HG02623 (cell line): ENCODE measurements around the gene GADL1.

Experiments used
- ATAC-seq: cut with Tn5 transposase; IDR thresholded peaks from one replicate; pipeline ENCODE4 v1.9.1; 2021; ENCODE audit warnings: moderate library complexity; ENCODE audit not compliant: unreplicated experiment

The GADL1 gene

DNA sequence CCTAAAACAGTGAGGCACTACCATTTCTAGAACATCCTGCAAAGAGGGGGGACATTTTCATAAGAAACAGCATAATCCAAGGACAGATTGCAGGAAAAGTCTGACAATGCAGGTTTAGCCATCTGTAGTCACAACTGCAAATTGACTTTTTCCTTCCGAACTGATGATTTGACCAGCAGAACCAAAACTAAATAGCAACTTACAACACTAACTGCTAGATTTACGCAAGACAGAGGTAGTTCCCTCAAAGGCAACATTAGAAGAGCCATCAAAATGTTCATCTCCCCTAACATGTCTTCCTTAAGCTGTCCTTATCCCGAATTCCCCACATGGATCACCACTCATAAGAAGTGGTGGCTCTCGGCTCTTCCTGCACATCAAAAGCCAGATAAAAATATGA, 129.6 kb downstream of the GADL1 start:
- no peak for ATAC-seq

DNA sequence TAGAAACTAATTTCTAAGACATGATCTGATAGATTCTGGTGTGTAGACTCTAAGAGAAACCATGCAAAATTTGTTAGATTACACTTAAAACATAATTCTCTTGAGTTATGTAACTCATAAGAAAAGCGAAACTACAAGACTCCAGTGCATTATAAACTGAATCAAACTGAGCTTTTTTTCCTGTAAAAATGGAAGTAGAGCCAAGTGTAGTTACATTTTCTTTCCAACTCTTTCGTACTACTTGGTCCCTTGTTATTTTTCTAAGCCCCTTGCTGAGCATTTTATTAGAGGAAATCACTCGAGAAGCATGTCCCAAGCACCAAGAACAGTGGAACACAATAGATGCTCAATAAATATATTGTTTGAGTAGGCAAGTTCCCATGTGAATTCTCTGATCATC, 130.2 kb downstream of the GADL1 start:
- ATAC-seq, result no peak

DNA sequence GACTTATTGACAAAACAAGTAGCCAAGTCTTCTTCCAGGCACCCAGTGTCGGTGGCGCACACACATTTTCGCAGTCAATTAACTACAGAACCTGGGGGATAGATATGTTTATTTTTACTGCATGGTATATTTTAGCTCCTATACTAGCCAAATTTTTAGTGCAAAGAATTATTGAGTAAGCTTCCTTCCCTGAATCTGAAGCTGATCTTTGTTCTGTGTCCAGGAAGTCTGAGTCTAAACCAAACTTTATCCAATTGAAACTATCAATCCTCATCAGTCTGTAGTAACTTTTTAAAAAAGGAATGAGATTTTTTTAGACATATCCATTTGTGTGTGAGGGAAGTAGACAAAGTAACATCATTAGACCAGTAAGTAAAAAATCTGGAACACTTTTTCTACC, 133.1 kb downstream of the GADL1 start:
- no peak for ATAC-seq

DNA sequence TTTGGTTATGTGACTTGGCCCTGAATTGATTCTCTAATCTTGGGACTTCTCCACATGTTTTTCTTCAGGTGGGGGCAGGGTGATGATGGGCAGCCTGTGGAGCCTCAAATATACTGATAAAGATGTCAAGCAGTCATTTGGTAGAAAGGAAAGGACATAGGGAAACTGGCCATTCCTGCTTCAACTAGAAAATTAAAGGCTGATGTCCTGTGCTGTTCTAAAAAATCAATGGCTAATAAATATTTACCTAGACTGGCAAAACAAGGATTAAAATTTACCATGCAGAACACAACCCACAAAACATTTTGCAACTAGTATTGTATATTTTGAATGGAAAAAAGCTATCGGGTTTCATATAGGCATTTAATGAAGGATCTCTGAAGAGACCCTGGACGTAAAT, 133.7 kb downstream of the GADL1 start:
- no peak for ATAC-seq

DNA sequence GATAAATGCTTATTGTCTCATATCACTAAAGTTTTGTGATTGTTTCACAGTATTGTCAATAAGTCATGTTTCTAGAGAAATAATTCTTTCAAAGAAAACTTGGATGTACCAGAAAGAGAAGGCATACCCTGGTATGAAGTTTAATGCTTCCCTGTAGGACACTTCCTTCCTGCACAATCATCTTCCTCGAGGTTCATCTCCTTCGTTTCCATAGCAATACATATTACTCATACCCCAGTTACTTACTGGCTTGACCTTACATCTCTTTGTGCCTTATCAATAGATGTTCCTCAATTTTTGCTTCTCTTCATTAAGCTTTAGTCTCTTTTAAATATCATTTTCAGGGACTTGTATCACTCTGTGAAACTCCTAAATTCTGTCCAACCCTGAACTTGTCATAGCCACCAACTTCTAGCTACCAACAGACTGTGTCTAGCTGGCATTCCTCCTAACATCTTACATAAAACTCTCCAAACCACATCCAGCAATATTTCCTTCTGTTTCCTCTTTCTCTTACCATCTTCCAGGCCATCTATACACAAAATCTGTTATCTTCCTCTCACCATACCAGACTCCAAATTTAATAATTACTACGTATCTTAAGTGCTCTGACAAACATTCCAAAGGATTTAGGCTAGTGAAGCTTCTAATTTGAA, 134.3 kb downstream of the GADL1 start:
- ATAC-seq, result no peak

DNA sequence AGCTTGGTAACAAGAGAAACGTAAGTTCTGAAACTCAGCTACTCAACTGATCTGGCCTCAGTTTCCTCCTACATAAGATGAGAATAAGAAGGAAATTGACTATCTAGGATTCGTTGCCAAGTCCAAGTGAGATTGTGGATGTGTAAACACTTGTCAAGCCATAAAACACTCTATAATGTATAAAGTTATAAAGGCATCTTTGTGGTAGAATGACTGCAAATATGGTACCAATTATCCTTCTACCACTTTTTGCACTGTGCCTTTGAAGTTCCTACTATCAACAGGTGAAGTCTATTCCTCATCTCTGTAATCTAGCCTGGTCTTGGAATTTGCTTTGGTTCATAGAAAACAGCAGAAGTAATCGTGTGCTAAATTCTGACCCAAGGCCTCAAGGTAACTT, 138.2 kb downstream of the GADL1 start:
- no peak for ATAC-seq

DNA sequence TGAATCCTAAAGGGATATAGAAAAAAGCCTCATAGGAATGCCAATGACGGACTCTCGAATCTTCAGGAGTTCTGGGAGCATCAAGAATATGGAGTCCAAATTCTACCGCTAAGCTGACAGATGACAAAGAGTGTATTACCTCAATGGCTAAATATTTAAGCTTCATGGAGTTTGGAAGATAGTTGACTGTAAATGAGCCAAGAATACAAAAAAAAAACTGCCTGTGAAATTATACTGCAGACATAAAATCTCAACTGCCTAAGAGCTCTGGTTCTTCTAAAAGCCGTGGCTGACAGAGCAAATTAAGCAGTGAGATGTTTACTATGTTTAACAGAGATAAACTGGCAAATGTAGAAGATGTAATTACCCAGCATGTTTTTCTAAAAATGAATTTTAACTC, 140.0 kb downstream of the GADL1 start:
- no peak for ATAC-seq

DNA sequence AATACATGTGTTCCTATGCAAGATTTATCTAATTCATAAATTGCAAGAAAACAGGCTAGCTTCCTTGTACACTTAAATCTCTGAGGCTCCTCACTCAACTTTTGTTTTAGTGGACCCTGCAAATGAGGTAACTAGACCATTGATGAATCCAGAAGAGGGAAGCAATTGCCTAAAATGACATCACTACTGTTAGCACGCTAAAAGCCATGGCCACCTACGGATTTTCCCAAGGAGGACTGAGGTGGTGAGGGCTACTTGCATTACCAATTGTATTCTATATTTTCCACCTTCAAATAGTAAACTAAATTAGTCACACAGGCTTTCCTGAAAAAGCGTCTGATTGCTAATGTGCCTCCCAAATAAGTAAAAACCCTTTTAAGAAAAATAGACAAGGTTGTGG, 140.7 kb downstream of the GADL1 start:
- no peak for ATAC-seq

DNA sequence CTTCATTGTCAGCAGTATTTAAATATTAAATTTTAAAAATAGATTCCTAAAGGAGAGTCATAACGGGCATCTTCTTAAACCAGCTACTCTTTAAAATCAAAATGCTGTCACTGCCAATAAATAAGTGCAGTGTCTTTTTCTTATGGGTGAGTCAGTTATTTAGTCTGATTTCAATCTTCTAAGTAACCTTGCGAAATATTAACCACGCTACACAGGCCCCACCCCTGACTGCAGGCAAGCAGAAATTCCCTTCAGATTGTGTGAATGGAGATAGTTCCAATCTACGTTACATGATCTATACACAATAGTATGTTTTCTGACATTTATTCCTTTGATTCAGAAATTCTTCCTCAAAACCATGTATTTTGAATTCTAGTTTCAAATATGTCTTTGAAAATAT, 141.5 kb downstream of the GADL1 start:
- no peak for ATAC-seq

DNA sequence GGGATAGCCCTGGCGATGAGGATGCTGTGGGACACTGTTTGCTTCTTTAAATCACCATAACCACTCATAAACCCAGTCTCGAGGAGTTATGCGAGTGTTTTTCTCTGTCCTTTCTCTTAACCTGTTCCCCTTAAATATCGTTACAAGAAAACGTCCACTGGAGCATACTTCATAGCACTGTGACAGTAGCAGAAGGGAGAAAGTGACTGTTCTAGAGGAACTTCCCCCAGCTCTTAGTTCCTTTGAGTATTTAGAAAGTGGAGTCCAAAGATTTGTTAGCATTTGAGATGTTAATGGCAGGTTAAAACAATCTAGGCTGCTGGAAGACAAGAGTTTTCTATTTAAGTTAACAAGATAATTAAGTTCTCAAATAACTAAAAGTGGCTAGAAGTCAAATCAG, 142.0 kb downstream of the GADL1 start:
- no peak for ATAC-seq

DNA sequence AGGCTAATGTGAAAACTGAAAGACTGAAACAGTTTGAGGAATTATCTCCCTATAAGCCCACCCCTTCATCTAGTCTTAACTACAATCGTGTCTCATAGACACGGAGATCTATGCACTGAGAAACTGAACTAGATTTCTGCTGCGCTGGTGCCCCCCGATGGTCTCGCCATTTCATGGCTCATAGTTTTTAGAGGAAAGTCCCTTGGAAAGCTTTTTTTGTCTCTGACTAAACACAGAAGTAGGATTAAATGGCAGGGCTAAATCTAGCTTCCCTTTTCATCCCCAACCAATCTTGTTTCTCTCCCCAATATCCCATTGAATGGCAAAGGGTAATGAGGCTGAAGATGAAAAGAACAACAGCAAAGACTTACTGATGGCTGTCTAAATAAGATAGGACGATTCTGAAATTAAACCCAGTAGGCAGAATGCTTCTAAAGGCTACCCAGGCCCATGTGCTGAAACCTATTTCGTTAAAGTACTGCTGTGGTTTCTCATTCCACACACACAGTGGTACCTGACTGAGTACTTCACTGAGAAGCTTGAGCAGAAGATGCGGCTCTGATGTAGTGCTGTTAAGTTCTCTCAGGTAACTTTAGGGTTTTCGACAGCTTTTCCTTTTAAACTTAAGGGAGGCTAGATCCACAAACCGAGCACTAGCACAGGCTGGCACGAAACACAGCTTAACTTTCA, 142.7 kb downstream of the GADL1 start:
- ATAC-seq, result peak; percentile 64

DNA sequence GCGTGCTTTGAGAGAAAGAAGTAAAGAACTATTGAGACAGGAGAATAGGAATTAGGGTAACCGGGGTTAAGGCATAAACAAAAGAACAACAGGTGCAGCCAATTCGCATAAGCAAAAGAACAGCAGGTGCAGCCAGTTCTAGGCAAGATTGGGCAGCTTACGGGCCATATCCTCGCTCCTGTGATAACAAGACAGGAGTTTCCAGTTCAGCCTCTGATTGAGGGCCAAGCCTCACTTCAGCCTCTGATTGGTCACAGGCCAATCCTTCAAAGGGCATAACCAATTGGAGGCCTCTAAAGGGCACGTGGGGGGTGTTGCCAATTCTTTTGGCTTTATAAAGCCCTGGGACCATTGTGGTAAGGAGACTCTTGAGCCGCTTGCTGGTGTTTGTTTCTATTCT, 143.5 kb downstream of the GADL1 start:
- ATAC-seq, result no peak

DNA sequence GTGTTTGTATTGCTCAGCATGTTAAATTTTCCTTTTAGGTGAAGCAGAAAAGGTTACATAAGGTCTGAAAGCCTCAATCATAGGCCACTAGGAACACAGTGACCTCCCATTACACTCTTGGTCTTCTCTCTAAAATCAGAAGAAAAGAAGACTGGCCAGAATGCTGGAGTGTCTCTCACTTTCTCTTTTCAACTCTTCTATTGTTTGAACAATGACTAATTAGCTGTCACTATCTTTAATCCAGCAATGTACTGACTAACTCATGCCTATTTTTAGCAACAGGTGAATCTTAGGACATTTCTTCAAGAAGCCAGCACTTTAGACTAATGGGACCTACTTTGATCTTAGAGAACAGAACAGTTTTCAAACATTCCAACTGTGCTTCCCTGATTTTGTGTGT, 145.2 kb downstream of the GADL1 start:
- ATAC-seq, result no peak

DNA sequence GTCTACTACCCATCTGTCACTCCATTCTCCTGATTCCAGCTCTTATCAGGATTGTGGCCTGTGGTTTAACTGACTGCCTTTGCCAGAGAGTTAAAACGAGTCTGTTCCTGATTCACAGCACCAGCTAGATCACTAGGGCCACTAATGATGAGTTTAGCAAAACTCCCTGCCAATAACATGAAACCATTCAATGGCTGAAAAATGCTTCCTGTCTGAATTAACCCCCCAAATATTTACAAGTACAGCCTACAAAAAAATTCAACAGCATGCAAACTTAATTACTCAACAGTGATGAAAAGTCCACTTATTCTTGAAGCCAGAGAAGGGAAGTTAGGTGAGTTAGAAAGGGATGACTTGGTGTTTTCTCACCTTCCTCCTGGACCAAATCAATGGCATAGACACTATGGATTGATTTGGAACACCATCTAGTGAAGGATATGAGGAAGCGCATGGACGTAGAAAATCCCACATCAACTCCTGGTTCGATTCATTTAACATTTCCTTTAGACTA, 146.6 kb downstream of the GADL1 start:
- no peak for ATAC-seq

DNA sequence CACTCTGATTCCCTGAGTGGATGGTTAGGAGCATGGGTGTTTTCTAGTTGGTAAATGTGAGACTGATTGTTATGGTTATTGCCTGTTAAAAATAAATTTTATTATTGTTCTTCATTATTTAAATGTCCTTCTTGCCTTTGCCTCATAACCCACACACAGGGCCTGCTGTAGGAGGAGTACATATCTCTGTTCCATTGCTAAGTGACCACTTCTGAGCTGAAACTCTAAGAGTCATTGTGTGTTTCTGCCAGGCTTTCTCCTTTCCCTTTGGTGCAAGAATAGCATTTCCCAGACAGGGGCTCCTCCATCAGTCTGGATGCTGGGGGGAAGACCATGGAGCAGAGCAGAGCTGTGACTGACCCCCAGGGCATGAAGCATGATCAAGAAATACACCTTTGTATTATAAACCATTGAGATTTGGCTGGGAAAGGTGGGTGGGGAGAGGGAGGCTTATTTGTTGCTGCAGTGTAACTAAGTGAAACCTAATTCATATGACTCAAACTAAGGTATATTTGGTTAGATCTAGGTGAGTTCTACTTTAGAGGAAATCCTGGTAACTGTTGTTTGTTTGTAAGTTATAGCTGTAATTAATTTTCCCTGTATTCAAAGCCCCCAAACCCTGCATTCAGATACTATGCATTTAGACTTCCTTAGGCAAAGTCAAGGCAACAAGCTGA, 150.7 kb downstream of the GADL1 start:
- no peak for ATAC-seq

DNA sequence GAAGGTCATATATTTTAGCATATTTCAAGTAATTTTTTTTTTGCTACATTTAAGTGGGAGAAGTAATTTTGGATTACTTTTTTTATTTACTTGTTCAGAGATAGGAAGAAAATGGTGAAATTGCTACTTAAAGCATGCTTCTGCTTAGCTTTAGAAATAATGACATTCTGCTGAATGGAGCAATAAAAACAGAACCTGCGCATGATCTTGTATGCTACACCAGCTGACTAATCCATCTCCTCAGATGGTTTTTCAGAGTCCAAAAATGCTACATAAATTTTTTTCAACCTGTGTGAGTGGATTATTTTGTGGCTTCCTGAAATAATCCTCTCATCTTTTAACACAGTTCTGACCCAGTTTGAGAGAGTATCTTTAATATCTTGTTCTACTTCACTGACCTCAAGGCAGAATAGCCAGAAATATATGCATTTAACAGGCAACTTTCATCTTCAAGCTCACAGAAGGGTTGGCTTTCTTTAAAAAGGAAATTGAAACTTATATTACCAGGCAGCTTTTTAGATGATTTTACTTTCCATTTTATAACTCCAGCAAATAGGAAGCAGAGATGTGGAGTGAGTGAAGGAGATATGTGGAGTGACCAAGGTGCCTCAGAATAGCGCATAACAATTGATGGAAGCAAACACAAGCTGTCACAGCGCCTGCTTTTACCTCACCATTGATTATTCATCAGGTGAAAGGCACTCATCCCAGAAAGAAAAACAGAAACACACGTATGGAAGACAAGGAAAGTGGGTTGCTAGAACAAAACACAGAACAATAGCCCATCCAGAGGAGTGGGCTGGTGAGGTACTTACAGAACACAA, 151.5 kb downstream of the GADL1 start:
- no peak for ATAC-seq

DNA sequence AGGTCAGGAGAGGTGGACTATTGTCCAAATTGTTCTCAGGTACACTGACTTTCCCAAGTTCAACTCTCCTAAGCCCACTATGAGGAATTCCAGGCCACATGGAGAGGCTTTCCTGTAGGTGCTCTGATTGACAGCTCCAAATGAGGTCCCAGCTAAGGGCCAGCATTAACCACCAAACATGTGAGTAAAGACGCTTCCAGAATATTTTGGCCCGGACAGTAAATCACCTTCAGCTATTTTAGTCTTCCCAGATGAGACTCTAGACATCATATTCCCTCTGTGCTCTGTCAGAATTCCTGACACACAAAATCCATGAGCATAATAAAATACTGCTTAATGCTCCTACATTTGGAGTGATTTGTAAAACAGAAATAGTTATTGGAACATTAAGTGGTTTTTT, 152.6 kb downstream of the GADL1 start:
- ATAC-seq, result no peak

DNA sequence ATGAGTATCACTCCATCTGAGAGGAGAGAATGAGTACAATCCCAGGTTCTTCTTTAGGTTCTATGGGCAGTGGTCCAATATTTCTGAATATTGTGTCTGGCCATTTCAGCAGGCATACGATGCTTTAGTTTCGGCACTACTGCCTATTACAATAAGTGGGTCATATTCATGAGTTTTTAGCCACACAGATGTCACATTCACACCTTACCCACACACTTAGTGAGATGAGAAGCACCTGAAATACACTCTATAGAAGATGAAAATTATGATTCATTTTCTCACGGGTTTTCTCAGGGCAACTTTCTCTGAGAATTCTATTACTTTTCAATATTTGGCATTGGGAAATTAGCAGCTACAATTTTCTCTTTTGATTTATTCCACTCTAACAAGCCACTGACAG, 155.9 kb downstream of the GADL1 start:
- no peak for ATAC-seq

DNA sequence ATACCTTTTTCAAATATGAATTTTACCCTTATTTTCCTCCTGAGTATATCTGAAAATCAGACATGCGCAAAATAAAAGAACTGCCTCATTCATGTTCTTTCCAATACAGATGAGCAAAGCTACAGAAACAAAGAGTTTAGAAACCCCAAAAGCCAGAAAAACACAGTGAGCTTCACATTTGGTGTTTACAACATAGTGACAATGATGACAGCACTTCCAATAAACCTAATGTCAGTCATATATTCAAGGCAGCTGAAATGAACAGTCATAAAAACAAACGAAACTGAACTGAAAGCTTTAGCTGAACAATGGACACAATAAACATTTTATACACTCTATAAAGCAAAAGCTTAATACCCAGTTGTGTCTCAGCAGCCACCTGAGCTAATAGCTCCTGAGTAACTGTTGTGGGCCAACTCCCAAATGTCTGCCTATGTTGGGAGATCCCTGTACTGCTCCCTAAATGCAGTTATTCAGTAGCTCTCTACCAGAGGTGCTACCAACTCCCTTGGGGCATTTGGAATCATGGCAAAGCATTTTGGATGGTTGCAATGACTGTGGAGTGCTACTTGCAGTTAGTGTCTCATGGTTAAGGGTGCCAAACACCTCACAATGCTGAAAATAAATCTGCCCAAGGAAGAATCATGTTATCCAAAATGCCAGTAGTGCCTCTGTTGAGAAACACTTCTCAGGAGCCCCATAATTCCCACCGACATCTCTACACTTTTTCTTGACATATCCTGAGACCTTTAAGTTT, 156.5 kb downstream of the GADL1 start:
- ATAC-seq, result no peak

DNA sequence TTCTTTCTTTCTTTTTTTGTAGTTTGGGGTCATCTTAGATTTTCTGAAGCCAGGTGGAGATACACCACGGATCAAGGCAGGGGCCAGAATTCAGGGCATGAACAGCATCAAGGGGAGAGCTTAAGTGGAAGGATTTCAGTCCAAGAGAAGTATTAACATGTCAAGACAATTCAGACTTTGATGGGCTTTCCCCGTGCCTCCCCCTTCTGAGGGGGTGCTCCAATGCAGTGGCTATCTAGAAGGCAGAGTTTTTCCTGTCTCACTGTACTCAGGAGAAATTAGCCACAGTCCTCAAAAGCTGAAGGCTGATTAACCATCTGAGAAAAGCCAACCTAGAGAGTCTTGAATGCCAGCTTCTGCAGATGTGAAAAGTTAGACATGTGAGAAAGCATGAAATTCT, 160.8 kb downstream of the GADL1 start:
- no peak for ATAC-seq

DNA sequence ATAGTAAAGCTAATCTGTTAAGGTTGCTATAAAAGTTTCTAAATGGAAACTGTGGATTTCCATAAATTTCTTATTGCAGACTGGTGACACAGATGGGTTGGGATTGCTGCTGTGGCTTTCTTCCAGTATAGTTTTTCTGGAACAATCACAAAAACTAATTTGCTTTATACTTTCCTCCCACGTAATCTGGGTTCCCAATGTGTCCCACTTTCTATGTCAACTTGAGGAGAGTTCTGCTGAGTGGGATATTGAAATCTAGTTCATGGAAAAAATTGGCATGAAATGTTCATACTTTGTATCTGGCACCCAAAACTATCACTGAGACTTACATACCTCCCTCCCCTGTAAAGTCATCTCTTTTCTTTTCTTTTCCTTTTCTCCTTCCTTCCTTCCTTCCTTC, 161.3 kb downstream of the GADL1 start:
- no peak for ATAC-seq
